Mesenchymal stem cell (in vitro differentiated cells and primary cell): ENCODE measurements around the gene C2CD3.

Experiments
- DNase-seq: peaks from one replicate; pipeline ENCODE4 v3.0.0-alpha.2; 2013
- H2AFZ ChIP-seq: one replicate; pipeline ENCODE4 v1.6.1; 2013; ENCODE audit warnings: low read depth, mild to moderate bottlenecking, control low read depth, inconsistent platforms, low read length, moderate library complexity
- H2AK5ac ChIP-seq: 2 replicates; pipeline ENCODE4 v1.6.1; 2013; ENCODE audit warnings: low read length, moderate library complexity, mild to moderate bottlenecking, inconsistent platforms; ENCODE audit not compliant: severe bottlenecking
- H2BK120ac ChIP-seq: one replicate; pipeline ENCODE4 v1.6.1; 2013; ENCODE audit warnings: low read depth, mild to moderate bottlenecking, inconsistent platforms, low read length, moderate library complexity
- H2BK12ac ChIP-seq, 2 experiments: one replicate each; pipeline ENCODE4 v1.6.1; 2013; ENCODE audit warnings: inconsistent platforms in 2 of 2, low read length in 2 of 2, mild to moderate bottlenecking in 2 of 2, moderate library complexity in 2 of 2, control low read depth in 1 of 2
- H2BK15ac ChIP-seq: one replicate; pipeline ENCODE4 v1.6.1; 2013; ENCODE audit warnings: mild to moderate bottlenecking, low read depth, inconsistent platforms; ENCODE audit not compliant: poor library complexity, severe bottlenecking
- H2BK5ac ChIP-seq: 2 replicates; pipeline ENCODE4 v1.6.1; 2013; ENCODE audit warnings: low read depth, mild to moderate bottlenecking, low read length, control low read depth, inconsistent platforms; ENCODE audit not compliant: poor library complexity, severe bottlenecking
- H3K14ac ChIP-seq, 2 experiments: one replicate each; pipeline ENCODE4 v1.6.1; 2013; ENCODE audit warnings: inconsistent platforms in 2 of 2, low read length in 2 of 2, control low read depth in 1 of 2, mild to moderate bottlenecking in 1 of 2, moderate library complexity in 1 of 2
- H3K18ac ChIP-seq, 2 experiments: one replicate each; pipeline ENCODE4 v1.6.1; 2013; ENCODE audit warnings: inconsistent platforms in 2 of 2, low read length in 2 of 2, control low read depth in 1 of 2, low read depth in 1 of 2, mild to moderate bottlenecking in 1 of 2
- H3K23ac ChIP-seq, 2 experiments: one replicate each; pipeline ENCODE4 v1.6.1; 2013; ENCODE audit warnings: inconsistent platforms in 2 of 2, low read length in 2 of 2, mild to moderate bottlenecking in 2 of 2, moderate library complexity in 2 of 2, control low read depth in 1 of 2
- H3K27ac ChIP-seq: 2 replicates; pipeline ENCODE4 v1.5.1; 2013; ENCODE audit warnings: mild to moderate bottlenecking, moderate library complexity, low read length, control low read depth, inconsistent platforms; ENCODE audit not compliant: poor library complexity, severe bottlenecking
- H3K27me3 ChIP-seq, 2 experiments: 2 replicates each; pipeline versions ENCODE4 v1.6.1 to v1.7.0; 2013; ENCODE audit warnings: low read length in 2 of 2, mild to moderate bottlenecking in 2 of 2, moderate library complexity in 2 of 2, control low read depth in 1 of 2, inconsistent platforms in 1 of 2; ENCODE audit not compliant: control insufficient read depth in 1 of 2, insufficient read depth in 1 of 2
- H3K36me3 ChIP-seq, 2 experiments: 2 replicates each; pipeline versions ENCODE4 v1.6.1 to v1.7.0; 2013; ENCODE audit warnings: low read length in 2 of 2, control low read depth in 1 of 2, inconsistent platforms in 1 of 2, low read depth in 1 of 2, mild to moderate bottlenecking in 1 of 2; ENCODE audit not compliant: insufficient read depth in 2 of 2, control insufficient read depth in 1 of 2
- H3K4ac ChIP-seq, 2 experiments: one replicate each; pipeline ENCODE4 v1.6.1; 2013; ENCODE audit warnings: inconsistent platforms in 2 of 2, low read length in 2 of 2, mild to moderate bottlenecking in 2 of 2, moderate library complexity in 2 of 2, control low read depth in 1 of 2, low read depth in 1 of 2
- H3K4me1 ChIP-seq: 2 replicates; pipeline ENCODE4 v1.6.1; 2013; ENCODE audit warnings: low read depth, low read length, control low read depth; ENCODE audit not compliant: control insufficient read depth, insufficient read depth
- H3K4me2 ChIP-seq: 2 replicates; pipeline ENCODE4 v1.6.1; 2013; ENCODE audit warnings: low read length, mild to moderate bottlenecking, inconsistent platforms; ENCODE audit not compliant: poor library complexity, severe bottlenecking
- H3K4me3 ChIP-seq, 2 experiments: 2 replicates each; pipeline versions ENCODE4 v1.5.1 to v1.7.0; 2013; ENCODE audit warnings: low read length in 2 of 2, mild to moderate bottlenecking in 2 of 2, control low read depth in 1 of 2, low read depth in 1 of 2; ENCODE audit not compliant: insufficient read depth in 1 of 2
- H3K79me1 ChIP-seq: replicated peaks from 2 replicates; pipeline ENCODE4 v1.6.1; 2013; ENCODE audit warnings: mild to moderate bottlenecking, control low read depth, low read length, inconsistent platforms; ENCODE audit not compliant: poor library complexity, severe bottlenecking
- H3K9ac ChIP-seq: 2 replicates; pipeline ENCODE4 v1.7.0; 2013; ENCODE audit warnings: mild to moderate bottlenecking, low read length, moderate library complexity
- H3K9me3 ChIP-seq: 2 replicates; pipeline ENCODE4 v1.7.0; 2013; ENCODE audit warnings: mild to moderate bottlenecking, low read length; ENCODE audit not compliant: control insufficient read depth
- H4K8ac ChIP-seq: one replicate; pipeline ENCODE4 v1.6.1; 2013; ENCODE audit warnings: inconsistent platforms, mild to moderate bottlenecking, low read length, moderate library complexity
- H4K91ac ChIP-seq: one replicate; pipeline ENCODE4 v1.6.1; 2013; ENCODE audit warnings: mild to moderate bottlenecking, low read length, inconsistent platforms
- WGBS: methylation state at CpG from one replicate; pipeline ENCODE4 v1.1.7; 2013; ENCODE audit warnings: mixed read lengths; 5-methylcytosine and 5-hydroxymethylcytosine counted together

The C2CD3 gene

GRCh38 chr11:73978576-73979086 lies 192.2 kb downstream of the C2CD3 start:
- no peaks in the 10 kb centered on the region for H3K9me3 ChIP-seq
- H2BK12ac ChIP-seq: no peak overlapping the region
- no peak for DNase-seq
- 95% methylated on average over 3 of the region's 3 CpGs for WGBS
- H3K23ac ChIP-seq: no peak overlapping the region
- no peak overlapping the region for H3K27ac ChIP-seq
- H4K91ac ChIP-seq: no peak overlapping the region
- no peak overlapping the region for H2AK5ac ChIP-seq
- no peak overlapping the region for H3K14ac ChIP-seq
- peaks cover 0 to 47% of the 10 kb centered on the region in 2 experiments for H3K36me3 ChIP-seq
- no peak overlapping the region for H2AFZ ChIP-seq
- no peak overlapping the region for H3K4ac ChIP-seq
- no peak overlapping the region for H3K9ac ChIP-seq
- H3K27me3 ChIP-seq: no peaks in the 10 kb centered on the region
- no peak overlapping the region for H3K4me2 ChIP-seq
- H2BK15ac ChIP-seq: no peak overlapping the region
- no peak overlapping the region for H2BK120ac ChIP-seq
- H3K4me1 ChIP-seq: peaks cover 33% of the 10 kb centered on the region
- H3K79me1 ChIP-seq: peaks cover 8% of the 10 kb centered on the region
- no peak overlapping the region for H3K4me3 ChIP-seq
- no peak overlapping the region for H2BK5ac ChIP-seq
- no peak overlapping the region for H3K18ac ChIP-seq
- no peak overlapping the region for H4K8ac ChIP-seq

- Histone ChIP-seq H3K23ac (no peak overlapping the region), H2BK12ac (no peak overlapping the region), H3K27me3 (no peaks in the 10 kb centered on the region), H3K4me2 (no peak overlapping the region), H4K91ac (no peak overlapping the region), H3K4me3 (no peak overlapping the region), H3K9ac (no peak overlapping the region), H3K18ac (no peak overlapping the region), H3K27ac (no peak overlapping the region), H4K8ac (no peak overlapping the region), H2AFZ (no peak overlapping the region), H2BK5ac (no peak overlapping the region), H3K79me1 (peaks cover 8% of the 10 kb centered on the region), H2BK120ac (no peak overlapping the region), H2BK15ac (no peak overlapping the region), H3K36me3 (peaks cover 0 to 54% of the 10 kb centered on the region in 2 experiments), H3K9me3 (no peaks in the 10 kb centered on the region), H2AK5ac (no peak overlapping the region), H3K4ac (no peak overlapping the region), H3K4me1 (peaks cover 30% of the 10 kb centered on the region), H3K14ac (no peak overlapping the region)
- WGBS: 98% methylated on average over 18 of the region's 18 CpGs
- no peak for DNase-seq
These were observed 192.8 kb downstream of the C2CD3 start for GRCh38 chr11:73977856-73978519.

GRCh38 chr11:73976451-73977151 lies 194.2 kb downstream of the C2CD3 start:
- no peak for DNase-seq
- Histone ChIP-seq H3K9me3 (no peaks in the 10 kb centered on the region), H3K27me3 (no peaks in the 10 kb centered on the region), H3K27ac (no peak overlapping the region), H3K9ac (no peak overlapping the region), H4K8ac (no peak overlapping the region), H4K91ac (no peak overlapping the region), H3K14ac (no peak overlapping the region), H2BK15ac (no peak overlapping the region), H3K4ac (no peak overlapping the region), H3K4me2 (no peak overlapping the region), H3K79me1 (peaks cover 8% of the 10 kb centered on the region), H3K23ac (no peak overlapping the region), H2BK12ac (no peak overlapping the region), H2BK120ac (no peak overlapping the region), H3K4me1 (peaks cover 24% of the 10 kb centered on the region), H3K4me3 (no peak overlapping the region), H2AFZ (no peak overlapping the region), H2BK5ac (no peak overlapping the region), H2AK5ac (no peak overlapping the region), H3K18ac (no peak overlapping the region), H3K36me3 (peaks cover 0 to 58% of the 10 kb centered on the region in 2 experiments)
- WGBS: 93% methylated on average over 14 of the region's 14 CpGs

- no peak overlapping the region for H2BK15ac ChIP-seq
- H2AK5ac ChIP-seq: no peak overlapping the region
- no peak overlapping the region for H3K27ac ChIP-seq
- no peak for DNase-seq
- H4K91ac ChIP-seq: no peak overlapping the region
- no peaks in the 10 kb centered on the region for H3K9me3 ChIP-seq
- no peak overlapping the region for H3K14ac ChIP-seq
- no peak overlapping the region for H2AFZ ChIP-seq
- peaks cover 15% of the 10 kb centered on the region for H3K4me1 ChIP-seq
- peaks cover 0 to 58% of the 10 kb centered on the region in 2 experiments for H3K36me3 ChIP-seq
- H3K4ac ChIP-seq: no peak overlapping the region
- no peak overlapping the region for H2BK5ac ChIP-seq
- no peak overlapping the region for H3K4me2 ChIP-seq
- H2BK12ac ChIP-seq: no peak overlapping the region
- H3K4me3 ChIP-seq: no peak overlapping the region
- H2BK120ac ChIP-seq: no peak overlapping the region
- no peak overlapping the region for H3K18ac ChIP-seq
- H3K23ac ChIP-seq: no peak overlapping the region
- H3K79me1 ChIP-seq: peaks cover 4% of the 10 kb centered on the region
- H3K27me3 ChIP-seq: no peaks in the 10 kb centered on the region
- H4K8ac ChIP-seq: no peak overlapping the region
- 98% methylated on average over 6 of the region's 6 CpGs for WGBS
- H3K9ac ChIP-seq: no peak overlapping the region
These were observed 195.4 kb downstream of the C2CD3 start for GRCh38 chr11:73975479-73975757.
